ENCODE measurements around the gene RNF113B. TPM values are rescaled to one million over a fixed set of nuclear protein-coding genes. Genes with fewer than 3 reads are reported as not detected.

Gene RNF113B
- total RNA-seq, 1 experiment from 2014 or later = not detected

DNA sequence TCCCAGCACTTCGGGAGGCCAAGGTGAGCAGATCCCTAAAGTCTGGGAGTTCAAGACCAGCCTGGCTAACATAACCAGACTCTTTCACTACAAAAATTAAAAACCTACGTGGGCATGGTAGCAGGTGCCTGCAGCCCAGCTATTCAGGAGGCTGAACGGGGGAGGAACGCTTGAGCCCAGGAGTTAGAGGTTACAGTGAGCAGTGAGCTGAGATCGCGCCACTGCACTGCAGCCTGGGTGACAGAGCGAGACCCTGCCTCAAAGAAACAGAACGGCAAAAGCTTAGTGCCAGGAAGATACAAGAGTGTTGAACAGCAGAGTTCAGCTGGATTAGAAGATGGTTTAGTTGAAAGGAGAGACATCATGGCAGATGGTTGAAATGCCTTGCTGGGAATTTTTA lies 24.1 kb upstream of the RNF113B start:
- H3K4me3 ChIP-seq (ENCODE audit: low read depth, low read length) = no peak overlapping the region
- ChIA-PET CTCF (no interaction called here), POLR2A (no interaction called here)
- H3K36me3 Mint-ChIP-seq (ENCODE audit: insufficient read depth, unreplicated experiment) = peaks cover 31% of the 10 kb centered on the region
- intact Hi-C loops (cut with micrococcal nuclease; ENCODE audit: unreplicated experiment) = no loop called here
- H3K9me3 Mint-ChIP-seq (ENCODE audit: unreplicated experiment) = peaks cover 15% of the 10 kb centered on the region
- no TSS peak for BruUV-seq (replicated peaks)
- H3K36me3 ChIP-seq (ENCODE audit: control insufficient read depth, insufficient read depth, low read length) = no peaks in the 10 kb centered on the region; the same call in none of the 2 replicates
- H3K9me3 ChIP-seq = peaks cover 12% of the 10 kb centered on the region; the same call in 1 of the 2 replicates
- no peak overlapping the region for H3K4me3 Mint-ChIP-seq (ENCODE audit: unreplicated experiment)
- no peaks in the 10 kb centered on the region for H3K27me3 ChIP-seq (replicated peaks; ENCODE audit: control insufficient read depth, insufficient read depth, low read length)
- DNase-seq = no peak
- peaks cover 36% of the 10 kb centered on the region for H3K4me1 Mint-ChIP-seq (ENCODE audit: low read depth, unreplicated experiment)
- H3K4me1 ChIP-seq = peaks cover 18% of the 10 kb centered on the region
- H3K27ac Mint-ChIP-seq (ENCODE audit: unreplicated experiment) = peak overlapping the region; percentile 14
- H3K27me3 Mint-ChIP-seq (ENCODE audit: insufficient read depth, unreplicated experiment) = no peaks in the 10 kb centered on the region
- TF ChIP-seq, protein P1, sequence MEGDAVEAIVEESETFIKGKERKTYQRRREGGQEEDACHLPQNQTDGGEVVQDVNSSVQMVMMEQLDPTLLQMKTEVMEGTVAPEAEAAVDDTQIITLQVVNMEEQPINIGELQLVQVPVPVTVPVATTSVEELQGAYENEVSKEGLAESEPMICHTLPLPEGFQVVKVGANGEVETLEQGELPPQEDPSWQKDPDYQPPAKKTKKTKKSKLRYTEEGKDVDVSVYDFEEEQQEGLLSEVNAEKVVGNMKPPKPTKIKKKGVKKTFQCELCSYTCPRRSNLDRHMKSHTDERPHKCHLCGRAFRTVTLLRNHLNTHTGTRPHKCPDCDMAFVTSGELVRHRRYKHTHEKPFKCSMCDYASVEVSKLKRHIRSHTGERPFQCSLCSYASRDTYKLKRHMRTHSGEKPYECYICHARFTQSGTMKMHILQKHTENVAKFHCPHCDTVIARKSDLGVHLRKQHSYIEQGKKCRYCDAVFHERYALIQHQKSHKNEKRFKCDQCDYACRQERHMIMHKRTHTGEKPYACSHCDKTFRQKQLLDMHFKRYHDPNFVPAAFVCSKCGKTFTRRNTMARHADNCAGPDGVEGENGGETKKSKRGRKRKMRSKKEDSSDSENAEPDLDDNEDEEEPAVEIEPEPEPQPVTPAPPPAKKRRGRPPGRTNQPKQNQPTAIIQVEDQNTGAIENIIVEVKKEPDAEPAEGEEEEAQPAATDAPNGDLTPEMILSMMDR (IDR thresholded peaks at IDR 0.05; ENCODE audit: insufficient read depth in 1 of 2, low read depth in 1 of 2, low read length in 1 of 2, severe bottlenecking in 1 of 2, unreplicated experiment in 1 of 2) = no peak

DNA sequence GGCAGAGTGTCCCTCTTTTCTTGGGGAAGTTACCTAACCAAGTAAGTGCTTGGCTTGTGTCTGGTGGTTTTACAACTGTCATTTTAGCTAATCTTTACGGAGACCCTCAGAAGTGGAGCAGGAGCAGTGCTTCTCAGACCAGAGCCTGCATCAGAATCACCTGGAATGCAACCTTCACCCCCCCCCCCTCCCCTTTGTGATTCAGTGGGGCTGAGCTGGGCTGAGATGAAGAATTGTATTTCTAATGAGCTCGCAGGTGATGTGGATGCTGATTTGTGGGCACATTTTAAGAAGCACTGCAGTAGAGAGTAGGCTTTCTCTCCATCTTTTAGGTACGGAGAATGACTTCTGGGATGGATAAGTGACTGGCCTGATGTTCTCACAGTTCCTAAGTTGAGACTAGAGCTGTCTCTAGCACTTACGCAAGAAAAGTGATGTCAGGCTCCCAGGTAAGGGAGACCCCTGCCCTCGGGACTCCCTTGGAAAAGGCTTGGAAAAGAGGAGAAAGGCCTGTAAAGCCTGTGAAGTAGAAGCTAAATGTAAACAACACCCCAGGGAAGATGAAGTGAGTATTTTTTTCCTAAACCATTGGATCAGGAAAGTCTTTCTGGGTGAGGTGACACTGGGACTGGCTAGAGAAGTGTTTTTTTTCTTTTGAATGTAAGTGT lies 23.3 kb upstream of the RNF113B start:
- no peak for DNase-seq
- no TSS peak for BruUV-seq (replicated peaks)
- intact Hi-C loops (cut with micrococcal nuclease; ENCODE audit: unreplicated experiment) = no loop called here
- CTCF ChIA-PET = interaction anchor here (0.6 kb wide), 2 partner anchors 125 to 196 kb away, joined by 3 to 5 read pairs; no protein-coding TSS in a partner anchor
- peaks cover 8% of the 10 kb centered on the region; the same call in 1 of the 2 replicates for H3K9me3 ChIP-seq
- no peaks in the 10 kb centered on the region for H3K27me3 ChIP-seq (replicated peaks; ENCODE audit: control insufficient read depth, insufficient read depth, low read length)
- Mint-ChIP-seq H3K4me3 (ENCODE audit: unreplicated experiment) (no peak overlapping the region), H3K4me1 (ENCODE audit: low read depth, unreplicated experiment) (peaks cover 36% of the 10 kb centered on the region), H3K9me3 (ENCODE audit: unreplicated experiment) (peaks cover 6% of the 10 kb centered on the region), H3K27ac (ENCODE audit: unreplicated experiment) (no peak overlapping the region), H3K27me3 (ENCODE audit: insufficient read depth, unreplicated experiment) (no peaks in the 10 kb centered on the region), H3K36me3 (ENCODE audit: insufficient read depth, unreplicated experiment) (peaks cover 27% of the 10 kb centered on the region)
- H3K4me3 ChIP-seq (ENCODE audit: low read depth, low read length) = no peak overlapping the region
- POLR2A ChIA-PET = no interaction called here
- H3K36me3 ChIP-seq (ENCODE audit: control insufficient read depth, insufficient read depth, low read length) = no peaks in the 10 kb centered on the region; the same call in 1 of the 2 replicates
- TF ChIP-seq, protein P1 (IDR thresholded peaks at IDR 0.05; ENCODE audit: insufficient read depth in 1 of 2, low read depth in 1 of 2, low read length in 1 of 2, severe bottlenecking in 1 of 2, unreplicated experiment in 1 of 2) = no peak
- H3K4me1 ChIP-seq = peaks cover 18% of the 10 kb centered on the region

DNA sequence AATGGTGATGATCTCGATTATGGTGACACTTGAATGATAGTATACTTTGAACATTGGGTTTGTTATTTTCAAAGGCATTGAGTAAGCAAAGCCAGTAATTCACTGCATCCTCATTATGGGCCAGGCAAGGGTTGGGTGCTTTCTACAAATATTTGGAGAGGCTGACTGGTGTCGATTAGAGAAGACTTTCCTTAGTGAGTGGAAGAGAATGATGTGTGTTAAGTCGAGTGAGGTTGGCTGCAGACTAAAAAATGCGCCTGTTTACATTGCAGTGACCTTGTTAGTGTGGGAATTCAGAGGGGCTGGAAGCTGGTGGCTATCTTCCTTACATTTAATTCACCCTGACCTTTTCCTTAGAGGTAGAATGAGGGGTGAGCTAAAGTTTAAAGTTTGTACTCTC lies 22.4 kb upstream of the RNF113B start:
- Mint-ChIP-seq H3K36me3 (ENCODE audit: insufficient read depth, unreplicated experiment) (peaks cover 36% of the 10 kb centered on the region), H3K27me3 (ENCODE audit: insufficient read depth, unreplicated experiment) (no peaks in the 10 kb centered on the region), H3K27ac (ENCODE audit: unreplicated experiment) (no peak overlapping the region), H3K9me3 (ENCODE audit: unreplicated experiment) (no peaks in the 10 kb centered on the region), H3K4me1 (ENCODE audit: low read depth, unreplicated experiment) (peaks cover 36% of the 10 kb centered on the region), H3K4me3 (ENCODE audit: unreplicated experiment) (peak overlapping the region; percentile 1)
- Histone ChIP-seq H3K9me3 (no peaks in the 10 kb centered on the region; the same call in 1 of the 2 replicates), H3K4me1 (peaks cover 18% of the 10 kb centered on the region), H3K27me3 (replicated peaks; ENCODE audit: control insufficient read depth, insufficient read depth, low read length) (no peaks in the 10 kb centered on the region), H3K4me3 (ENCODE audit: low read depth, low read length) (no peak overlapping the region), H3K36me3 (ENCODE audit: control insufficient read depth, insufficient read depth, low read length) (no peaks in the 10 kb centered on the region; the same call in 1 of the 2 replicates)
- DNase-seq = no peak
- BruUV-seq (replicated peaks) = no TSS peak
- ChIA-PET CTCF (no interaction called here), POLR2A (no interaction called here)
- intact Hi-C loops (cut with micrococcal nuclease; ENCODE audit: unreplicated experiment) = no loop called here
- TF ChIP-seq, protein P1 (IDR thresholded peaks at IDR 0.05; ENCODE audit: insufficient read depth in 1 of 2, low read depth in 1 of 2, low read length in 1 of 2, severe bottlenecking in 1 of 2, unreplicated experiment in 1 of 2) = no peak
